SK-N-SH treated with all-trans-retinoic acid at 6 μM for 48 hours (cell line): ENCODE data around the gene SLC30A5.

Experiments used
- TF ChIP-seq, protein P1 (sequence below): fragments of 250-450 bp; sonication (Bioruptor Pico); IDR thresholded peaks from 2 replicates; pipeline ENCODE4 v1.5.1; 2021; ENCODE audit warnings: mild to moderate bottlenecking, moderate library complexity
- TF ChIP-seq, protein P2 (sequence below): fragments of 250-450 bp; sonication (Bioruptor Pico); IDR thresholded peaks from 2 replicates; pipeline ENCODE4 v1.8.0; 2020; ENCODE audit warnings: mild to moderate bottlenecking, moderate library complexity, borderline replicate concordance

DNA sequence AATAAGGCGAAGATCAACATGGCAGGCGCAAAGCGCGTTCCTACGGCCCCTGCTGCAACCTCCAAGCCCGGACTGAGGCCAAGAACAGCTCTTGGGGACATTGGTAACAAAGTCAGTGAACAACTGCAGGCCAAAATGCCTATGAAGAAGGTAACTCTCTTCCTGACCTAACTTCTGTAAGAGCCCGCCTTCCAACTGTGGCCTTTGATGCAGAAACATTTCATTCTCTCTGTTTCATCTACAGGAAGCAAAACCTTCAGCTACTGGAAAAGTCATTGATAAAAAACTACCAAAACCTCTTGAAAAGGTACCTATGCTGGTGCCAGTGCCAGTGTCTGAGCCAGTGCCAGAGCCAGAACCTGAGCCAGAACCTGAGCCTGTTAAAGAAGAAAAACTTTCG lies 74.1 kb downstream of the SLC30A5 start:
- TF ChIP-seq, protein P1, sequence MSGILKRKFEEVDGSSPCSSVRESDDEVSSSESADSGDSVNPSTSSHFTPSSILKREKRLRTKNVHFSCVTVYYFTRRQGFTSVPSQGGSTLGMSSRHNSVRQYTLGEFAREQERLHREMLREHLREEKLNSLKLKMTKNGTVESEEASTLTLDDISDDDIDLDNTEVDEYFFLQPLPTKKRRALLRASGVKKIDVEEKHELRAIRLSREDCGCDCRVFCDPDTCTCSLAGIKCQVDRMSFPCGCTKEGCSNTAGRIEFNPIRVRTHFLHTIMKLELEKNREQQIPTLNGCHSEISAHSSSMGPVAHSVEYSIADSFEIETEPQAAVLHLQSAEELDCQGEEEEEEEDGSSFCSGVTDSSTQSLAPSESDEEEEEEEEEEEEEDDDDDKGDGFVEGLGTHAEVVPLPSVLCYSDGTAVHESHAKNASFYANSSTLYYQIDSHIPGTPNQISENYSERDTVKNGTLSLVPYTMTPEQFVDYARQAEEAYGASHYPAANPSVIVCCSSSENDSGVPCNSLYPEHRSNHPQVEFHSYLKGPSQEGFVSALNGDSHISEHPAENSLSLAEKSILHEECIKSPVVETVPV (CRISPR knock-in tag): no peak
- TF ChIP-seq, protein P2, sequence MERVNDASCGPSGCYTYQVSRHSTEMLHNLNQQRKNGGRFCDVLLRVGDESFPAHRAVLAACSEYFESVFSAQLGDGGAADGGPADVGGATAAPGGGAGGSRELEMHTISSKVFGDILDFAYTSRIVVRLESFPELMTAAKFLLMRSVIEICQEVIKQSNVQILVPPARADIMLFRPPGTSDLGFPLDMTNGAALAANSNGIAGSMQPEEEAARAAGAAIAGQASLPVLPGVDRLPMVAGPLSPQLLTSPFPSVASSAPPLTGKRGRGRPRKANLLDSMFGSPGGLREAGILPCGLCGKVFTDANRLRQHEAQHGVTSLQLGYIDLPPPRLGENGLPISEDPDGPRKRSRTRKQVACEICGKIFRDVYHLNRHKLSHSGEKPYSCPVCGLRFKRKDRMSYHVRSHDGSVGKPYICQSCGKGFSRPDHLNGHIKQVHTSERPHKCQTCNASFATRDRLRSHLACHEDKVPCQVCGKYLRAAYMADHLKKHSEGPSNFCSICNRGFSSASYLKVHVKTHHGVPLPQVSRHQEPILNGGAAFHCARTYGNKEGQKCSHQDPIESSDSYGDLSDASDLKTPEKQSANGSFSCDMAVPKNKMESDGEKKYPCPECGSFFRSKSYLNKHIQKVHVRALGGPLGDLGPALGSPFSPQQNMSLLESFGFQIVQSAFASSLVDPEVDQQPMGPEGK: no peak
